ENCODE results near the gene SERPINB2.
"Not testable (repeated sequence)": the region's sequence is repeated elsewhere in the genome, so short reads cannot be mapped to it uniquely, and the experiment has no call there.

SERPINB2 gene

DNA sequence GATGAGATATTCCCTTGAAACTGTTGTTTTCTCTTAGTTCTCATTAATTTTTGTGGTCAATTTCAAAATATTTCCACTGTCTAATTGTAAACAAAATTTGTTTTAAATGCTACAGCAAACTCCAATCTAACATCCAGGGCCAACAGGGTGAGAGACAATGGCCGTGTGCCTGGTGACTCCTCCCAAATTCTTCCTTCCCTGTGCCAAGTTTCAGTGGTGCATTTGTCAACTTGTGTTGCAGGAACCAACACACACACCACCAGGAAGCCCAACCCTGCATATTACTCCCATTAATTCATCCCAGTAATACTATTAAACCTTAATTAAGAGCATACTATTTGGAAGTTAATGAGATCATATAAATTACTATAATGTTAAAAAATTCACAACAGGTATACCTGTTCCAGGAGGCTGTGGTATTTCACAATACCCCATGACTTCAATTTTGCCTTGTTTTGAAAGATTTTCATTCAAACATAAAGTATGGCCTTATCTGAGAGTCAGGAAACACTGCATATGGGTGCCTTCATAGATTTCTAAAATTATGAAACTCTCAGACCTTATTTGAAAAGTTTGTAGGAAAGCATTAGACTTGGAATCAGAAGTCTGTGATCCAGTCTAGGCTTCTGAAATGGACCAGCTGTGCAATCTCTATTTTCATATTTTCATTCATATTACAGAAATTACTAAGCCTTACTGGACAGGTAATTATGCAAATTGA lies 1.1 kb downstream of the SERPINB2 start:
- peak; percentile 63 for DNase-seq (ENCODE audit: low spot score)

DNA sequence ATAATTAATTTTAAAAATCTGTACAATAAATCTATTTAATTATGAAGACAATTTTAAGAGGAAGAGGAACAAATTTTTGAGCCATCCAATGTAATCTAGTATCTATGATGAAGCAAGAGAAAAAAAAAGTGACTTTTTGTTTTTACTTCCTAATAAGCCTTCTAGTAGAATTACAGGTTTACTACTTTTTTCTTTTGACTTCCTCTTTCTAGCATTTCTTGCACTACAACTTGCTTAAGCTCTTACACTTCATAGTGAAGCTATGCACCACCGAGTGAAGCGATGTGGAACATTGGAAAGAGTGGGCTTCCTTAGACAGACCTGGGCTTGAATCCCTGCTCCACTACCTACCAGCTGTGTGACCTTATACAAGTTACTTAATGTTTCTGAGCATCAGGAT lies 2.1 kb downstream of the SERPINB2 start:
- DNase-seq (ENCODE audit: low spot score): no peak

GRCh38 chr18:63890237-63890949 lies 2.9 kb downstream of the SERPINB2 start:
- DNase-seq (ENCODE audit: low spot score): no peak

GRCh38 chr18:63890950-63891304 lies 3.4 kb downstream of the SERPINB2 start:
- DNase-seq (ENCODE audit: low spot score): no peak

DNA sequence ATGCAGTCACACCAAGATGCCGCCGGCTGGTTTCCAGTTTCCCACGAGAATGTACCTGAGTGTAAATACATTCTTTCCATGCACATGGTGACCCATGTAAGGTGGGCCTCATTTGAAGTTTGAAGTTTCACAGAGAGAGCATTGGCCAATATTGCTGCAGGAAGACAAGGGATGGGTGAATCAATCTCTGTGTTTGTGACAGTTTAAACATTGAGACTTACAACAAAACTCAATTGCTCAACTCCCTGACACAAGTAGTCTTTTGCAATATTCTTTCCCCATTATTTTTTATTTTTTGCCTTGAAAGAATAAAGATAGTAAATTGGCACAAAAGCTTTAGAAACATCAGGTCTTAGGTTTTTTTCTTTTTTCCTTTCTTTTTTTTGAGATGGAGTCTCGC lies 5.1 kb downstream of the SERPINB2 start:
- DNase-seq (ENCODE audit: low spot score): no peak

DNA sequence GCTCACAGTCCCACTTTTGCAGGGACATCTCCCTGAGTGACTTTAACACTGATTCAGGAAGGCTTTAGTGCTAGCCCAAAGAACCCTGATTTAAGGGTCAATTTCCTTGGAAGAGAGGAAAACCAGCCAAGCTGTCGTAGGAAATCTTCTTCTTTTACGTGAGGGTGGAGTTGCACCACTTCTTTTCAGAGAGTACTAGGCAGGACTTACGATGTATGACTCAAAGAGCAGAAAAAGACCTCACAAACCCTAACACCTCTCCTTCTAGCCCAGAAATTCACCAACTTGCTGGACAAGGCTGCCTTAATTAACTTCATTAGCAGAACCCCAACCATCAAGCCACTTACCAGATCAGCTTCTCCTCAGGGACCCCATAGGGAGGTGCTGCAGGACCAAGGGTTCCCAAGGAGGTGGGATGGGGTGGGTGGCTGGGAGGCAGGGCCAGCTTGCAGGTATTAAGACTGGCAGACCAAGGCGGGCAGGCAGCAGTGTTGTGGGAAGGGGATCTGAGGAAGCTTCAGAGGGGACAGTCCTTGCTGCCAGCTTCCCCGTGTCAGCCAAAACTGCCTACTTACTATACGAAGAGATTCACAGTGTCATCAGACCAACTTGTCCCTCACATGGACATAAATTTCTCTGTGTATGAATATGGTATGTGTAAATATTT lies 6.7 kb downstream of the SERPINB2 start:
- no peak for DNase-seq (ENCODE audit: low spot score)

GRCh38 chr18:63895190-63895589 lies 7.7 kb downstream of the SERPINB2 start:
- no peak for DNase-seq (ENCODE audit: low spot score)

GRCh38 chr18:63897072-63897471 lies 9.6 kb downstream of the SERPINB2 start:
- peak; percentile 22 for DNase-seq (ENCODE audit: low spot score)

DNA sequence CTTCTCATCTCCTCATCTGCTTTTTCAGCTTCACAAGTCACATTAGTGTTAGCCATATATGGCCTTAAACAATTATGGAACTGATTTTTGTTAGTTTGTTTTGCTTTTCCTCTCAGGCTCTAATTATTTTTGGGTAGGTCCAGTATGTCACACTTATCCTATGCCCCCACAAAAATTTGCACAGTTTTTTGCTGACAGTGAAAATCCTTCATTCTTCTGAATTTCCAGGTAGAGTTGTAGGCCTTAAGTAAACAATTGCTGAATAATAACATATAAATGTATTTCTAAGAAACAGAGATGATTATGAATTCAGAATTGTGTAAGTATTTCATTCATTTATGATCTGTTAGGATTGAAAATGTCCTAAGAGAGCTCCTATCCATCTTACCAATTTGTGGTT lies 11.7 kb downstream of the SERPINB2 start:
- DNase-seq (ENCODE audit: low spot score): no peak

- no peak for DNase-seq (ENCODE audit: low spot score)
Observed at GRCh38 chr18:63903851-63904570, 16.5 kb downstream of the SERPINB2 start.

GRCh38 chr18:63904694-63905093 lies 17.2 kb downstream of the SERPINB2 start:
- DNase-seq (ENCODE audit: low spot score): no peak

GRCh38 chr18:63905361-63905760 lies 17.9 kb downstream of the SERPINB2 start:
- no peak for DNase-seq (ENCODE audit: low spot score)

DNA sequence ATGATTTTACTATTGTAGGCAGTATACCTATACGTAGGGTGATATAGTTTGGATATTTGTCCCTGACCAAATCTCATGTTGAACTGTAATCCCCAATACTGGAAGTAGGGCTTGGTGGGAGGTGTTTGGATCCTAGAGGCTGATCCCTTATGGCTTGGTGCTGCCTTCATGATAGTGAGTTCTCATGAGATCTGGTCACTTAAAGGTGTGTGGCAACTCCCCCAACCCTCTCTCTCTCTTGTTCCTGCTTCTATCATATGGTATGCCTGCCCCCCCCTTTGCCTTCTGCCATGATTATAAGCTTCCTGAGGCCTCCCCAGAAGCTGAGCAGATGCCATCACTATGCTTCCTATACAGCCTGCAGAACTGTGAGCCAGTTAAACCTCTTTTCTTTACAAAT lies 18.6 kb downstream of the SERPINB2 start:
- no peak for DNase-seq (ENCODE audit: low spot score)

GRCh38 chr18:63907664-63908063 lies 20.2 kb downstream of the SERPINB2 start, which contains the start of gene SERPINB10:
Gene SERPINB10 (plus strand): TSS chr18:63907958. CDS start chr18:63915511, 7,553 bp downstream.
- DNase-seq (ENCODE audit: low spot score): peak; percentile 22

GRCh38 chr18:63908858-63909257 lies 21.4 kb downstream of the SERPINB2 start:
- no peak for DNase-seq (ENCODE audit: low spot score)

DNA sequence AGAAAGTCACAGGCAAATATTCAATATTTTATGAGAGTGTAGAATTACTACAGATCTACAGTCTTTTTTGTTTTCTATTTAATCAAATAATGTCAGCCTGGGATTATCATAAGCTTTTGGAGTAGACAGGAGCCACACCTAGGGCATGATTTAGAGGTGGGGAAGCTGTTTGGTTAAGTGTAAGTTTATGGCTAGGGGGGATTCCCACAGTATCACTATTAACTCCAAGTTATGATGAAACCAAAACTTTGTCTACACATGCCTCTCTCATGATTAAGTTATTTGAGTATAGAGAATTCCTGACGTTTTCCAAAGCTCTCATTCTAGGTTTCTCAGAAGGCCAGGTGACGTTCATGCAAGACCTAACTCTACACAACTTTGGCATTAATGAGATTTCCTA lies 22.4 kb downstream of the SERPINB2 start:
- DNase-seq (ENCODE audit: low spot score): no peak

DNA sequence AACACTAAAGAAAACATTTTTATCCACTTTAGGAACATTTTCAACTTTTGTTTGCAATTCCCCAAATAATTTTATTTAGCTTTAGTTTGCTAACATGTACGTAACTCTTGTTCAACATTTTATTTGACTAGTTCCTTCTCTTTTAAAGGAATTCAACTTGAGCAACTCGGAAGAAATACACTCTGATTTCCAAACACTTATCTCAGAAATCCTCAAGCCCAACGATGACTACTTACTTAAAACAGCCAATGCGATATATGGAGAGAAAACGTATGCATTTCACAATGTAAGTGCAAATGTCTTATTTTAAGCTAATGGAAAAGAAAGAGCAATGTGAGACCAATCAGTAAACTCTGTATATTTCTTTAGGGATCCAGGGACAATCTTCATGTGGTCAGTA lies 30.3 kb downstream of the SERPINB2 start:
- DNase-seq (ENCODE audit: low spot score): no peak

DNA sequence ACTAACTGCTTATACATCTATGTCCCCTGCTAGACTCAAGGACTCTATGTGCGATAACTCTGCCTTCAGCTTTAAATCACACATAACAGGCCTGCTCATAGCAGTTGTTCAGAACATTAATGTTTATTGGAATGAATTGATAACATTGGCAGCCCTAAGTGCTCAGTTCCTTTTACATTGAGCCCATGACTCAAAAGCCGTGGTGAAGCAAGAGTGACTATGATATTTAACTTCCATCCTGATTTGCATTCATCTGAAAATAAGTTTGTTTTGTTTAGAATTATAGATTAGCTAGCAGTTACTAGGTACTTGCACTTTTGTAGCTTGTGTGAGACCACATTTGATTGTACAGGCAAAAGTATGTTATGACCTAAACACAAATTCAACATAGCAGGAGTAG lies 34.5 kb downstream of the SERPINB2 start:
- no peak for DNase-seq (ENCODE audit: low spot score)

- DNase-seq (ENCODE audit: low spot score): peak; percentile 49
Observed at GRCh38 chr18:63924551-63924950, 37.0 kb downstream of the SERPINB2 start.

DNA sequence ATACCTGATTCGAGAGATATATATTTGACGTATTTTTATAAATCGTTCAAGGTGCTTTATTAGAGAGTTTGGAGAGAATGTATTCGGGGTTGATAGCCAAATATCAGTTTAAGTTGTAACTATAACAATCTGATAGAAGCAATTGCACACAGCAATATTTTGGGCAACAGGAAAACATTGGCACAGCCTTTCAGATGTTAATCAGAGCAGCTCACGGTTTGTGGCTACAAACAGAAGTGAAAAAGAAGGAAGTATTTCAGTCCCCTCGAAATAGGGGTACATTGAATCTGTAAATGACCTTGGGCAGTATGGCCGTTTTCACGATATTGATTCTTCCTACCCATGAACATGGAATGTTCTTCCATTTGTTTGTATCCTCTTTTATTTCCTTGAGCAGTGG lies 40.8 kb downstream of the SERPINB2 start:
- no peak for DNase-seq (ENCODE audit: low spot score)

DNA sequence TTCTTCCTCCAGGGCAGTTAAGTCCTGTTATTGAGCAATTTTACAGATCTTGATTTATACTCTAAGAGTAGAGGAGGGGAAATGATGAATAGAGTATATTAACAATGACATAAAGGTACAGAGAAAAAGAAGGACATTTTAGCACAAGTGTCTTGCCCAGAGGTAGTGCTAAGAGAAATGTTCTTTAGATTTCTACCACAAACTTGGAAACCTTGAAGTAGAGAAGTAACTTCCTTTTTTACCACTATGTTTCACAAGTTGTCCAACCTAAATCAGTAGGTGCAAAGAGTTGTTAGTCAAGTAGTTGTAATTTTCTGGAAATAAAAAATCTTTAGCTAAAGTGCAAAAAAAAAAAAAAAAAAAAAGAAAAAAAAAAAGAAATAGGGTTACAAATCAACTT lies 41.9 kb downstream of the SERPINB2 start:
- not testable (repeated sequence) for DNase-seq (ENCODE audit: low spot score)

- DNase-seq (ENCODE audit: low spot score): no peak
Observed at GRCh38 chr18:63930773-63931354, 43.4 kb downstream of the SERPINB2 start.

All from AG20443 (cell line).